HG03060 (cell line): ENCODE measurements around the gene NOCT.
A peak's percentile ranks its signal among the peaks of the same experiment; 100 is the strongest.
"Not testable (repeated sequence)": the region's sequence is repeated elsewhere in the genome, so short reads cannot be mapped to it uniquely, and the experiment has no call there.

Experiments
- ATAC-seq: cut with Tn5 transposase; IDR thresholded peaks from one replicate; pipeline ENCODE4 v1.9.1; 2021; ENCODE audit warnings: low read depth, moderate number of reproducible peaks; ENCODE audit not compliant: unreplicated experiment

NOCT gene

DNA sequence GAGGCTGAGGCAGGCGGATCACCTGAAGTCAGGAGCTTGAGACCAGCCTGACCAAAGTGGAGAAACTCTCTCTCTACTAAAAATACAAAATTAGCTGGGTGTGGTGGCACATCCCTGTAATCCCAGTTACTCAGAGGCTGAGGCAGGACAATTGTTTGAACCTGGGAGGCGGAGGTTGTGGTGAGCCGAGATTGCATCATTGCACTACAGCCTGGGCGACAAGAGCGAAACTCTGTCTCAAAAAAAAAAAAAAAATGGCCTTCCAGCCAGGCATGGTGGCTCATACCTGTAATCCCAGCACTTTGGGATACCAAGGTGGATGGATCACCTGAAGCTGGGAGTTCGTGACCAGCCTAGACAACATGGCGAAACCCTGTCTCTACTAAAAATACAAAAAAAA, 7.3 kb upstream of the NOCT start:
- ATAC-seq = not testable (repeated sequence)

DNA sequence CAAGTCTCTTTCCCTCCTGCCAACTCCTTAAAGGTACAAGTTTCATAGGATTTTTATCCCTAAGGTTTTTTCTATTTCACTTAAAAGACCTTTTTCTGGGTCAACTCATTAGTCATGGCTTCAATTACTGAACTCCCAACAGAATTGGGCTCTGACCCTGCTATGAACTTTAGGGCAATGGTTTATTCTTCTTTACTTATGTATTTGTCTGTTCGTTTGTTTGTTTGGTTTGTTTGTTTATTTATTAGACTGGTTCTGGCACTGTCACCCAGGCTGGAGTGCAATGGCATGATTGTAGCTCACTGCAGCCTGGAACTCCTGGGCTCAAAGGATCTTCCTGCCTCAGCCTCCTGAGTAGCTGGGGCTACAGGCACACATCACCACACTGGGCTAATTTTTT, 5.9 kb upstream of the NOCT start:
- no peak for ATAC-seq

DNA sequence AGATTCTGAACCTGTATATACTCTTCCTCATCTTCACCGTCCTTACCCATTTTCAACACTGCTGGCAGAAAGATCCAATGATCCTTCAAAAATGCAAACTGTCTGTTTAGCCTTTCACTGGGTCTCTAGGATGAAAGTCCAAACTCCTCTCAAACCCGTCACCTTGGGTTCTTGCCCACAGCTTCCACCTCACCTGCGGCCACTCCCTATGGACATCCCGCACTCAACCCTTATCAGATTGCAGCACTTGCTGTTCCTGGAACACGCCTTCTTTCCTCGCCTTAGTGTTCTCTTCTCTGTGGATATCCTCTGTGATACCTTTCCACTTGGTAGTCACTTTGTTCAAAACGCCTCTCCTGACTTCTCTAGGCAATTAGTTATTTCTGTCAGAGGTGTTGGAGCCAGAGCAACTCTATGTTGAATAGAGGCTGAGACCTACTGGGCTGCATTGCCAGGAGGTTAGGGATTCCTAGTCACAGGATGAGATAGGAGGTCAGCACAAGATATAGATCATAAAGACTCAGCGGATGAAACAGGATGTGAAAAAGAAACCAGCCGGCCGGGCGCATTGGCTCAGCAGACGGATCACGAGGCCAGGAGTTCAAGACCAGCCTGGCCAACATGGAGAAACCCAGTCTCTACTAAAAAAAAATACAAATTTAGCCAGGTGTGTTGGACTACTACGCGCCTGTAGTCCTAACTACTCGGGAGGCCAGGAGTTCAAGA, 4.2 kb upstream of the NOCT start:
- no peak for ATAC-seq

DNA sequence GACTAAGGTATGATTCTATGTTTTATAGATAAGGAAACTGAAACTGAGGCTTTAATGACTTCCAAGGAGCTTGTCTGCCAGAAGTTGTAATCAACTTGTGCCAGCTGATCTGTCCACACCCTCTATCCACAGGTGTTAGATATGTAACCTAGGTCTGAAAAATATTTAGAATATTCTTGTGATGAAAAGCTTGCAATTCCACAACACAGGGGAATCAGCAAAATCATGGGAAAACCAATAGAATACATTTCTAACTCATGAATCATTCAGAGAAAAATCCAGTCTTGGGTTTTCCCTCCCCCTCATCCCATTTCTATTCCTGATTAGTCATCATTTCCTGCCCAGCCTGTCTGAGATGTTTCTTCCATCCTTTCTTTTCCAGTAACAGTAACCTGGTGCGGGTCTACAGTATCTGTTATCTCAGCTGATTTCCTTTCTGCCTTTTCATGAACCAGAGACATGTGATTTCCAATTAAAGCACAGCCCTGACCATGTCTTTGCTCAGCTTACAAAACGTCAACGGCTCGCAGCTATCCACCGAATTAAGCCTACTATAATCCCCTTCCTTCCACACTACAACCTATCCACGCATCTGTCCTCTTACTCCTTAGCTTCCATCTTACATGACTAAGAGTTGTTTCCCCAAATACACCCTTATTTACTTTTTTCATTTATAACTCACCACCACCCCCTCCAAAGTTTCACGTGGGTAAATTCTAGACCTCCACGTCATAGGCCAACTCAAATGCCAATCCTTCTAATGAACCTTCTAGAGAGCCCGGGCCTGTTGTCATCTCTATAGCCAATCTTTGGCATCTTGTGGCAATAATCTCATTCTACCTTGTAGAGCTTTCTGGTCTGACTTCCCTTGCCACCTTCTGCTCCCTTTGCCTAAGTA, 961 bp upstream of the NOCT start:
- peak; percentile 11 for ATAC-seq

DNA sequence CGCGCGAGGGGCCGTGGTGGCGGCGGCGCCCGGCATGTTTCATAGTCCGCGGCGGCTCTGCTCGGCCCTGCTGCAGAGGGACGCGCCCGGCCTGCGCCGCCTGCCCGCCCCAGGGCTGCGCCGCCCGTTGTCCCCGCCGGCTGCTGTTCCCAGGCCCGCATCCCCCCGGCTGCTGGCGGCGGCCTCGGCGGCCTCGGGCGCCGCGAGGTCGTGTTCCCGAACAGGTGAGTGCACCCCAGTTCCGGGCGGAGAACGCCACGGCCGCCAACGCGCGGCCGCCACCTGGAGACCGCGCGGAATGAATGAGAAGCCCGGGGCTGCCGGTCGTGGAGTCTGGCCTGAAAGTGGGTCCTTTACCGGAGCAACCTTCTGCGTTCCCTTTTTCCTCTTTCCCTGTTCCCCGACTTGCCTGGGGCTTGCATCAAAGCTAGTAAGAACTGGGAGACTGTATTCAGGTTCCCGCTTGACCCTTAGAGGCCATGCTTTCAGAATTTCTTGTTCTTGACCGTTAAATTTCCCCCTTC, 429 bp downstream of the NOCT start:
- no peak for ATAC-seq

DNA sequence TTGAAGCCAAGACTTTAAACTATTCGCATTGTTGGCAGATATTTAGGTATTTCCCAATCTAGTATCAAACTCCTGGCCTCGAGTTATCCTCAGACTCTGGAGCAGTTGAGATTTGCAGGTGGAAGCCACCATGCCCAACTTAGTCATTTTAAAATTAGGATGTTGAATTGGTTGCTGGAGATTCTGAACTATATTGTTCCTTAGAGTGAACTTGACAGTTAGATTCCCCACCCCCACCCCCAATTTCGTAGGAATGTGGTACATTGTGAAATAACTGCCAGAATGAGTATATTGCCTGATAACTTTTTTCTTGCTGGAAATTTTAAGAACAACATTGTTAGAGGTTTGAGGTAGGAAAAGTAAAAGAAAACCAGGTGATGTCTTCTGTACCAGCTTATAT, 2.3 kb downstream of the NOCT start:
- no peak for ATAC-seq

DNA sequence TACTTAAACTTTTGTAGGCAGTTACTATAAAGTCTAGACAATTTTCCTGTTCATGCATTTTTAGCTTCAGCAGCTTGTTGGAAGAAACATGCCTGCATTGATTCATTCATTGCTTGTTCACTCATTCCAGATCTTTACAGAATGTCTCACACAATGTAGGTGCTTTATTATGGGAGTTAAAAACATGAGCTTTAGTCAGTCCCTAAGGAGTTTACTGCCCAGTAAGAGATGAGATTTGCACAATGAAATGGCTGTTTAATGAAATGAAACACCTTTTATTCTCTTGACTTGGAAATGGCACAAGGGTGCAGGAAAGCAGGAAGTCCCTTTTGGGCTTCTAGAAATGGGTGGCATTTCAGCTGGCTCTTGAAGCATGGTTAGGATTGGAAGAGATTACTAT, 2.9 kb downstream of the NOCT start:
- no peak for ATAC-seq

DNA sequence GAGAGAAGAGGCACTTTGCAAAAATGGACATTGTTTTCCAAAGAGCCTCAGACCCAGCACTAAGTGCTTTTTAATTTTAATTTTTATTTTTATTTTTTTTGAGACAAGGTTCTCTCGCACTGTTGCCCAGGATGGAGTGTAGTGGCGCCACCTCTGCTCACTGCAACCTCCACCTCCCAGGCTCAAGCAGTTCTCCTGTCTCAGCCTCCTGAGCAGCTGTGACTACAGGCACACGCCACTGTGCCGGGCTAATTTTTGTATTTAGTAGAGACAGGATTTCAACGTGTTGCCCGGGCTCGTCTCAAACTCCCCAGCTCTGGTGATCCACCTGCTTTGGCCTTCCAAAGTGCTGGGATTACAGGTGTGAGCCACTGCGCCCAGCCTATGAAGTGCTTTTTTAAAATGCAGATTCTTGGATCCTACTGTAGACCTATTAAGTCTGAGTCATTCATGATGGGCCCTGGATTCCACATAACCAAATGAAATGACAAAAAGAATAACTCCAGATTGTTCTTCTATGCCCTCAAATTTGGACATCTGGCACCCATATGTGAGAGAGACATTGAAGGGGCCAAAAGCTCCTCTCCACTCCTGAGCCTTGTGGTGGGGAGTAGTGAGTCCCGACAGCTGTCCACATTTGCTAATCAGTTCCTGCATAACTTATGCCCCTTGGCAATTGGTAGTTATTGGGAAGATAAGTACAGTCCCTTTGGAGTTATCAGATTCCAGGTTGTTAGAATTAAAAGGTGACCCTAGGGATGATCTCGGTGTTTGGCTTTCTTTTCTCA, 3.6 kb downstream of the NOCT start:
- ATAC-seq = no peak

DNA sequence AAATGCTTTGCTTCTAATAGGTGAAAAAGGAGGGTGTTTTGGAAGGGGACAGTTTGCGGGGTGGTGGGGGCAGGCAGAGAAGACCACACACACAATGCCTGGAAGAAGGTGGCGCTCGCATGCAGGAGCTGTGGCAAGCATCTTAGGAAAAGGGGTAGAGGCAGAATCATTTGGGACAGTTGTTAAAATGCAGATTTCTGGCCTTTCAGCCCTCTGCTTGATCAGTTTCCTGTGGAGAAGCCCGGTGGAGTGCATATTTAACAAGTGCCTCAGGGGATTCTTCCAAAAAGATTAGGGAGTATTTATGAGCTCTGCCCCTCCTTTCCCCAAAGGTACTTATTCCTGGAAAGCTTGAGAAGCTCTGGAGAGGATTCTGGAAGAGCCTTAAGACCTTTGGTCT, 4.8 kb downstream of the NOCT start:
- no peak for ATAC-seq

DNA sequence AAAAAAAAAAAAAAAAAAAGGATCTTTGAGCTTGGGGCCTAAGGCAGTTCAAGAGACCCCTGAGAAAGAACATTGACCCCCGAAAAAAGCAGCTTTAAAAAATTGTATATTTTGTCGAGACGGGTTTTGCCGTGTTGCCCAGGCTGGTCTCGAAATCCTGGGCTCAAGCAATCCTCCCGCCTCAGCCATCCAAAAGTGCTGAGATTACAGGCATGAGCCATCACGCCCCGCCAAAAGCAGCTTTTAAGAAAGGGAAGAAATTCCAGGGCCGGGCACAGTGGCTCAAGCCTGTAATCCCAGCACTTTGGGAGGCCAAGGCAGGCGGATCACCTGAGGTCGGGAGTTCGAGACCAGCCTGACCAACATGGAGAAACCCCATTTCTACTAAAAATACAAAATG, 5.5 kb downstream of the NOCT start:
- not testable (repeated sequence) for ATAC-seq

DNA sequence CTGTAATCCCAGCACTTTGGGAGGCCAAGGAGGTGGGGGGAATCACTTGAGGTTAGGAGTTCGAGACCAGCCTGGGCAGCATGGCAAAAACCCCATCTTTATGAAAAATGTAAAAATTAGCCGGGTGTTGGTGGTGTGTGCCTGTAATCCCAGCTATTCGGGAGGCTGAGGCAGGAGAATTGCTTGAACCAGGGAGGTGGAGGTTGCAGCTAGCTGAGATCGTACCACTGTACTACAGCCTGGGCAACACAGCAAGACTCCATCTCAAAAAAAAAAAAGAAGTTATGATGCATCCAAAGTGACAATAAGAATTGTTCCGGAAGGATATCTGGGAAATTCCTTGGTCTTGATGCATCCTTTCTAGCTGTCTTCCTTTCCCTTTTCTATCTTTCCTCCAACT, 7.3 kb downstream of the NOCT start:
- no peak for ATAC-seq

DNA sequence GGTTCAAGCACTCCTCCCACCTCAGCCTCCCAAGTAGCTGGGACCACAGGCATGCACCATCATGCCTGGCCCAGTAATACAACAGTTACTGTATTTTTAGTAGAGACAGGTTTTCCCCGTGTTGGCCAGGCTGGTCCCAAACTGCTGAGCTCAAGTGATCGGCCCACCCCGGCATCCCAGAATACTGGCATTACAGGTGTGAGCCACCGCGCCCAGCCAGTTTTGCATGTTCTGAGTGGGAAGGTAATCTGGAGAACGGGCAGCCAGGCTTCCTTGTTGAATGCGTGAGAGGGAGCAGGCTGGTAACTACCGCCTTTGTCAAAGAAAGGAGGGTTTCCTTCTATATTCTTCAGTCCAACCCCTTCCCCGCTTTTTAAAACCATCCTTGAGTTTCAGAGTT, 9.1 kb downstream of the NOCT start:
- ATAC-seq = no peak

DNA sequence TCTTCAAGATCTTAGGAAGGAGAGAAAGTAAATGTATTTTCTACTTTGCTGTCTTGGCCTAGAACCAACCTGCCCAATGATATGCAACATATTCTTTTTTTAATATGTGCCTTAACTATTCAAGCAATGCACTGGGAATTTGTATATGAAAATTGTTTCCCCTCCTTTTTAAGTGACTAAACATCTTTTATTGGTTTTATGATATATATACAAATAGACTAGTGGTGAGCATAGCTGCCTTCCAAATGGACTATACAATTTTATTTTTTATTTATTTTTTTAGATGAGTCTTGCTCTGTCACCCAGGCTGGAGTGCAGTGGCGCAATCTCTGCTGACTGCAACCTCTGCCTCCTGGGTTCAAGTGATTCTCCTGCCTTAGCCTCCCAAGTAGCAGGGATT, 10.3 kb downstream of the NOCT start:
- ATAC-seq = no peak

DNA sequence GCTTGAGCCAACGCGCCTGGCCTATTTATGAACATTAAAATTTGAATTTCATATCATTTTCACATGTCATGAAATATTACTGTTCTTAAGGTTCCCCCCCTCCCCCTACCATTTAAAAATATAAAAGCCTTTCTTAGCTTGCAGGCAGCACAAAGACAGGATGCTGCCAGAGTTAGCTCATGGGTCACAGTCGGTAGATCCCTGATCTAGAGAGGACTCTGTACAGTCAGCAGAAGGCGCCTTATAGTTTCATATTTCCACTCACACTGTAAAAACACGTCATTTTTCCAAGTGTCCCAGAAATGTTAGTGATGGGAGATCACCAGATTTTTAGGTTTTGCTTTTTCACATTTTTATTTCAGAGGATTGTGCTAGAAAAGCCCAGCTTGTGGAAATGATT, 12.2 kb downstream of the NOCT start:
- ATAC-seq = no peak

DNA sequence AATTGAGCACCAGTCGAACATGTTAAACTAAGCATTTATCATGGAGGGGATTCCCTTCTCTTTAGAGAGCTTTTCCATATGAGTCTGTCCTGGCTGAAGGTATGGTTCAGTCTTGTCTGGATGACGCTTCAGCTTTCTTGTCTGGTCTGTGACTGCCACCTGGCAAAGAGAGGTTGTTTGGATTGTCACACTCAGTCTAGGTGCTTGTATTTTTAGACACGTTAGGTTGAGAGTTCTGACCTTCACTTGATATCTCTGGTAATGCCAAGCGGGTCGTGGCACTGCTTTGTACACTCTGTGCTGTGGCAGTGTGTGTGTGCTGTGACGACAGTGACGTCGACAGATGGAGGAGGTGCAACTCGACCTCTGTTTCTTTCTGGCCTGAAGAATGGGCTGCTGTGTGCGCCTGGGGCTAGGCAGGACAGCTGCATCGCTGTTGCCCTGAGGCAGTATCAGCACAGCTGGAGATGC, 12.6 kb downstream of the NOCT start:
- no peak for ATAC-seq

DNA sequence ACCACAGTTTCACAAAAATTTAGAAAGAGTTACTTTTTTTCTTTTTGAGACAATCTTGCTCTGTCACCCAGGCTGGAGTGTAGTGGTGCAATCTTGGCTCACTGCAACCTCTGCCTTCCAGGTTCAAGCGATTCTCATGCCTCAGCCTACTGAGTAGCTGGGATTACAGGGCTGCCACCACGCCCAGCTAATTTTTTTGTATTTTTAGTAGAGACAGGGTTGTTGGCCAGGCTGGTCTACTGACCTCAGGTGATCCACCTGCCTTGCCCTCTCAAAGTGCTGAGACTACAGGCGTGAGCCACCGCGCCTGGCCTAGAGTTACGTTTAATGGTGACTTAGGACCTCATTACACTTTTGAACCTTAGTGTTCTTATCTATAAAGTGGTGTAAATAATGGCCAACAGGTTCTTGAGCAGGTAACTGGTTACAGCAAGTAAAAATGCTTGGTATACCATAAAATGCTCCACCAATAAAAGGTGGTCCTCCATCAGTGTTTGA, 14.3 kb downstream of the NOCT start:
- ATAC-seq = not testable (repeated sequence)

DNA sequence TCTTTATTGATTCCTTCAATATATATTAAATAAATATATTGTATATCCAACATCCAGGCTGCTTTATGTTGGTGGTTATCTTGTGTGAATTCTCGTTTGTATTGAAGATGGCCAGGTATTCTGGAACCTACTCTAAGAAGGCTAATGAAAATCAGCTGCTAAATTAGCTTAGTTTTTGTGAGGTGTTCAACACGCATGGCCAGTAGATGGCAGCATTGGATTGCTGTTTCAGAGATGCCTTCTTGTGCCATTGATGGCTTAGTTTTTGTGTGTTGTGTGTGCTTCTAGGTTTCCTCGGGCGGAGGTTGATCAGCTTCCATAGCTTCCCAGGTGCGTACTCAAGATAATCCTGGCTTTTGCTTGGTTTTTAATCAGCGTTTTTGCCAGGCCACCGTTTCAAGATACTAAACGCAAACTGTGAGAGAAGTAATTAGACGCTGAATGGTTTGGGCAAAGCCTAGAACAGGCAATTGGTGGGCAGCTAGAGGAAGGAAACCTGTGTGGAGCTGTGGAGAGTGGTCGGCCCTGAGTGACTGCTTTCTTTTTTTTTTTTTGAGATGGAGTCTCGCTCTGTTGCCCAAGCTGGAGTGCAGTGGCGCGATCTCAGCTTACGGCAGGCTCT, 15.1 kb downstream of the NOCT start:
- peak; percentile 60 for ATAC-seq

DNA sequence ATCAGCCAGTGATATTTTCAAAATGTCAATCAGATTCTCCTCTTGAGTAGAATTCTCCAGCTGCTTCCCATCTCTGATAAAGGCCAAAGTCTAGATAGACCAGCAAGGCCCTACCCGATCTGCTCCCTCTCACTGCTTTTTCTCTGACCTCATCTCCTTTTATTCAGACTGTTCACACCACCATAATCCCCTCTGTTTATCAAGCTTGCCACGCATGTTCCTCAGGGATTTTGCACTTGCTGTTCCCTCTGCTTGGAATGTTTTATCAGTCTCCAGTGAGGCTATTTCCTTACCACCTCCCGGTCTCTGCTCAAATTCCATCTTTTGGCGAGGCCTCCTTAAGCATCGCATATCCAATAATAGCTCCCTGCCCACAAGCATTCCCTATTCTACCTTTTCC, 20.1 kb downstream of the NOCT start:
- no peak for ATAC-seq

DNA sequence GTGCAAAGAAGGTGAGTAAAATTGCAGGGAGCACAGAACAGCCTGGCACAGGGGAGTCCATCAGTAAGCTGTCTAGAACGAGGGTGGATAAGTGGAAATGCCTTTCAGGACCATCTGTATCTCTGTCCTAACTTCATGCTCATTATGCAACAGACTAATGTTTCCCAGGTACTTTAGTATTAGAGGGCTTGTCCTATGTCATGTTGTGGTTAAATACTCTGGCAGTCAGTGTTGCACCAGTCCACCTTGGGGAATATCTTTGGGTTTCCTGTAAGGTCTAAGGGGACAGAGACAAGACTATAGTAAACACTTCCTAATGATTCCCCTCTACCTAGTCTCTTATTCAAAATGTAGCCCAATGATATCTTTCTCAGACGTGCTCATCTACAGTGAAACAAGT, 21.3 kb downstream of the NOCT start:
- ATAC-seq = no peak

DNA sequence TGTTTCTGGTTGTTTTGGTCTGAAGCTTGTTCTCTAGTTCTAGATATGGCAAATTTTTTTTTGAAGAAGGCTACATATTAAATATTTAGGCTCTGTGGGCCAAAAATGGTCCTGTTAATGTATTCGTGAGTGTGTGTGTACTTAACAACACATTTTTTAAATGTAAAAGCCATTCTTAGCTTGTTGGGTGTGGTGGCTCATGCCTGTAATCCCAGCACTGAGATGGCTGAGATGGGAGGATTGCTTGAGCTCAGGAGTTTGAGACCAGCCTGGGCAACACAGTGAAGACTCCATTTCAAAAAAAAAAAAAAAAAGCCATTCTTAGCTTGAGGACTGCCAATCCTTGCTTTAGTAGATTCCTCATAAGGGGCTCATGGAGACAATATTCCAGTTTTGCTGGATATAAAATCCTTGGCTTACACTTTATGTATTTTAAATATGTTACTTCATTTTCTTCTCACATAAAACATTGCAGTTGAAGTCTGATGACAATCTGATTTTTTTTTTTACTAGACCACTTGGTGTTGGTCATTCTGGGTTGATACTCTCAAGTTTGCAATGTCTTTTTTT, 23.4 kb downstream of the NOCT start:
- ATAC-seq = no peak
